Measurements from ENCODE around the gene FIGLA.

DNA sequence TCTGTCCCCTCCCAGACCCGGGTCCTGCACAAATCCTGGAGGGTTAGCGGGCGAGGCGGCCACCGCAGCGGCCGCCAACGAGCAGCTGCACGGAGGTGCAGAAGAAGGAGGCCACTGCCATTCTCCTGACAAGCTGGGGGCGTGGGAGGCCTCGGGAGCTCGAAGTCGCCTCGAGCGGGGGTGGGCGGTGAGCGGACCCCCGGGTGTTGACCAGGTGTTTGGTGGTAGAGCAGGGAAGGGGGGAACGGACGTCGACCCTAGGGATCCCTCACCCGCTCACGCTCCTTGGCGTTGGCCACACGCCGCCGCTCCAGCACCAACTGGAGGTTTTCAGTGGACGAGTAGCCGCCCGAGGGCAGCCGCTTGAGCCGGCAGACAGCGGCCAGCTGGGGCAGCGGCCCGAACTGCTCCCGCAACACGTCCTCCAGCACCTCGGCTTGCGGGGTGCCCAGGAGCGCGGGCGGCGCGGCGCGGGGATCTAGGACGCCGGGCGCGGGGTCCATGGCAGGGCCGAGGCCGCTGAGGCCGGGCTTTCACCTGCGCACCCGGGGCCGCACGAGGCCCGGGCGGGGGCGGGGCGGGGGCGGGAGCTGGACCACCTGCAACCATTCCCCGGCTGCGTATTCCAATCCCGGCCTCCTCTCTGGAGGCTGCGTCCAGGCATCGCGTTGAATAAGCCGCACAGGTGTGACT, at the start of gene FIGLA:
- TF ChIP-seq, protein P1, sequence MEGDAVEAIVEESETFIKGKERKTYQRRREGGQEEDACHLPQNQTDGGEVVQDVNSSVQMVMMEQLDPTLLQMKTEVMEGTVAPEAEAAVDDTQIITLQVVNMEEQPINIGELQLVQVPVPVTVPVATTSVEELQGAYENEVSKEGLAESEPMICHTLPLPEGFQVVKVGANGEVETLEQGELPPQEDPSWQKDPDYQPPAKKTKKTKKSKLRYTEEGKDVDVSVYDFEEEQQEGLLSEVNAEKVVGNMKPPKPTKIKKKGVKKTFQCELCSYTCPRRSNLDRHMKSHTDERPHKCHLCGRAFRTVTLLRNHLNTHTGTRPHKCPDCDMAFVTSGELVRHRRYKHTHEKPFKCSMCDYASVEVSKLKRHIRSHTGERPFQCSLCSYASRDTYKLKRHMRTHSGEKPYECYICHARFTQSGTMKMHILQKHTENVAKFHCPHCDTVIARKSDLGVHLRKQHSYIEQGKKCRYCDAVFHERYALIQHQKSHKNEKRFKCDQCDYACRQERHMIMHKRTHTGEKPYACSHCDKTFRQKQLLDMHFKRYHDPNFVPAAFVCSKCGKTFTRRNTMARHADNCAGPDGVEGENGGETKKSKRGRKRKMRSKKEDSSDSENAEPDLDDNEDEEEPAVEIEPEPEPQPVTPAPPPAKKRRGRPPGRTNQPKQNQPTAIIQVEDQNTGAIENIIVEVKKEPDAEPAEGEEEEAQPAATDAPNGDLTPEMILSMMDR (conservative IDR thresholded peaks at IDR 0.05 in 1 of 2, IDR thresholded peaks at IDR 0.05 in 1 of 2; ENCODE audit: extremely low read depth in 1 of 2, insufficient read depth in 1 of 2, low read depth in 1 of 2, low read length in 2 of 2), result no peak
- peak; percentile 63 for TF ChIP-seq EZH2 (IDR thresholded peaks at IDR 0.05; ENCODE audit: borderline replicate concordance, low read length)

All from mammary epithelial cell (primary cell).